Inflammatory macrophage treated with lipopolysaccharide for 1 hour (primary cell): ENCODE results near the gene SEZ6.

ENCODE experiments used
- DNase-seq, 2 donors: peaks; one replicate each; pipeline ENCODE4 v3.0.0-alpha.2; 2020 to 2022

SEZ6 gene

DNA sequence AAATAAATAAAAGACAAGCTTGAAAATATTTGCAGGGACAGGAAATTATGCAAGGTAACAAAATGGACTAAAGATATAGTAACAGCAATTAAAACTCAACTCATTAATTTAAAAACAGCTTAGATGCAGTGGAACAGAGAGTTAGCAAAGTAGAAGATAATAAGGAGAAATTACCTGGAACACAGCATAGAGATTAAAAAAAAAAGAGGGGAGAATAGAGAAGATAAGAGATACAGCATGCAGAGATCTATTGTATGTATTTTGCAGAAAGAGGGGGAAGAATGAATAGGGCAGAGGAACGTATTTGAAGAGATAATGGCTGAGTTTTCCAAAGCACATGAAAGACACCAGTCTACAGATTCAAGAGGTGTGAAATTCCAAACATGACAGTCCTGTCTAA, 28.7 kb upstream of the SEZ6 start:
- DNase-seq: no peak

DNA sequence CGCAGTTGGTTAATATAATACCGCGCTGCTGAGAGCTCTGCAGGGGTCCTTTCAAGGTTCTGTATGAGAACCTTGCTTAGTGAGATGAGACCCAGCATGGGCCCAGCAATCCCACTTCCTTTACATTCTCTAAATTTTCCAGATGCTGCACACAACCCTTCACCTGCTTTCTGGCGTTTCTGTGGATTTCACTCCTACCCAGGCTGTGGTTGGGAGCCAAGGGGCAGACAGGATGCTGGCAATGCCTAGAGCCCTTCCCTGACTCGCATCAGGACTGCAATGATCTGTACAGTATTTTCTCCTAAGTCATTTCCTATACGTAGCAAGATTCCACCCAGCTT, 27.0 kb upstream of the SEZ6 start:
- DNase-seq: no peak

DNA sequence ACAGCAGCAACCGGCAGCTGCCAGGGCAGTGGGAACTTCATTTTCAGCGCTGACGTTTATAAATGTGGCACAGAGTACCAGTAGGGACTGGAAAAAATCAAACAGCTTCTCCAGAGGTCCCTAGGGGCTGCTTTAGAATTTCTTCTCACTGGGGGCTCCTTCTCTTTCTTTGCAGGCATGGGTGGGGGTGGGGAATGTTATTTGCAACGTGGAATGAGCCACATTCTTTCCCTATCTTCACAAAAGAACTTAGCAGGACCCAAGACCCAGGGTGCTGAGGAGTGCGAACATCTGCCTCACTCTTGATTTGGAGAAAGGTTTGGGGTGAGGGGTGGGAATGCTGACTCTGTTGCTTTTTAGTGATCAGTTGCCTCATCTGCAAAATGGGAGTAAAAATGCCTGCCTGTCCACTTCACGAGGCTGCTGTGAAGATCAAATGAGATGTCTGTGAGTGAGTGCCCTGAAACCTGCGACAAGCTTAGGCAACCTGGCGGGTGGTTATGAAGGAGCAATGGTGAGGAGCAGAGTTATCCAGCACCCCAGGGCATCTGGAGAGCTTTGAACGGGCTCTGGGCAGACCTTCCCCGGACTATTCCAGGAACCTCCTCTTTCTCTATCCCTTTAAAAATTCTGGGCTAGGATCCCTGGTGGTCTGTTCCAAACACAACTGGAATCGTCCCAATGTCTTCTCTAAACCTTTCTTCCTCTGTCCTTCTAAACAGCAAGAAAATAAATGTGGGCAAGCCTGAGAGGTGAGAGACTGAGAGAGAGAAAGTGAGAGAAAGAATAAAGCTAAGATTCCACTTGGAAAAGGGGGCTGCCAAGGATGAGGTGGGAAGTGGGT, 26.4 kb upstream of the SEZ6 start:
- DNase-seq: no peak

DNA sequence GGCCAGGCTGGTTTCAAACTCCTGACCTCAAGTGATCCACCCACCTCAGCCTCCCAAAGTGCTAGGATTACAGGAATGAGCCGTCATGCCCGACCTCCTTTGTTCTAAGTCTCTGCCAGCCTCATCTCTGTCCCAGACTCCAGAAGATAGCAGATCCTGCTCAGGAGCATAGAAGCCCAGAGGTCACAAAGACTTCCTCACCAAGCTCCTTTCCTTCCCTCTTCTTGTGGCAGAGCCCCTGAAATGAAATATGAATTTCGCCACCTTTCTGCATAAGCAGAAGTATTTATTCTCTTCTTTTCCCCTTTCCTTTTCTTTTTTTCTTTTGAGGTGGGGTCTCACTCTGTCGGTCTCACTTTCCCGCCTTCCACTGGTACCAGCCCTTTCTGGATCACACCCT, 25.7 kb upstream of the SEZ6 start:
- DNase-seq: peak; percentile 19 to 33

DNA sequence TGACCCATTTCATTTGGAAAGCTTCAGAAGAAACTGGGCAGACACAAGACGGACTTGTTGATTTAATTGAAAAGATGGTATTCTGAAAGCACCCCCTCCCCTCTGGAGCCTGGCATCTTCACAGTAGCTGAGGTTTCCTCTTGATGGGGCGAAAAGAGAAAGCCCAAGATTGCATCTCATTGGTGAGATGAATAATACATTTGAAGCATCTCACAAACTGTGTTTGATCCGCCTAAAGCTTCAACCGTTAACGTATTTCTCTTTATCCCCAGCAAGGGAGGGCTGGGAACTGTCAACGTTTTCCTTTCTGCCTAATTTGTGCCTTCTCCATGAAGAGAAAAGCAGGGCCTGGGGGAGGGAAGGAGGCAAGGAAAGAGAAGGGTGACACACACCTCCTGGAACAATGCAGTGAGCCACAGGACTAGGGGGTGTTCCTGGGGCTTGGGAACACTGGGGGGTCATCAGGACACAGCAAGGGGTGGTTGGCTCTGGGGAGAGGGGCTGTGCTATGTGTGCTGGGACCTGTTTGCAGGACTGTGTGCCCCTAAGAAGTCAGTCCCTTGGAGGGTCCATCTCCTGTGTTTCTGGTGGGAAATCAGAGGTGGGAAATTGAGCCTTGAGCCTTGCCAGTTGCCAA, 18.6 kb upstream of the SEZ6 start:
- DNase-seq: no peak

DNA sequence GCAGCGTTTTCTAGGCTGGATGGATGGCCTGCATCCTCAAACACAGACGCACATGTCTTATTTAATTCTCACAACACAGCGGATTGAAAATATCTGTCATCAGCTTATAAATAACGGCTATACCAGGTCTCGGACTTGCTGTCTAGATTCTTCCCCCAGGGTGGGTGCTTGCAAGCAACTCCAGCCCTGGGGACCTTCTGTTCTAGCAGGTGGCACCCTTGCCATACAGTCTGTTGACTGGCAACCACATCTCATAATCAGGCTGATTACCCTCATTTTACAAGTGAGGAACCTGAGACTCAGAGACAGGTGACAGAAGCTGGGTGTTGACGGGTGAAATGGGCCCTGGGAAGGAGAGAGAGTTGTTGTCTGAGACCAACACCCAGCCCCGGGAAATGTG, 16.2 kb upstream of the SEZ6 start:
- no peak for DNase-seq

DNA sequence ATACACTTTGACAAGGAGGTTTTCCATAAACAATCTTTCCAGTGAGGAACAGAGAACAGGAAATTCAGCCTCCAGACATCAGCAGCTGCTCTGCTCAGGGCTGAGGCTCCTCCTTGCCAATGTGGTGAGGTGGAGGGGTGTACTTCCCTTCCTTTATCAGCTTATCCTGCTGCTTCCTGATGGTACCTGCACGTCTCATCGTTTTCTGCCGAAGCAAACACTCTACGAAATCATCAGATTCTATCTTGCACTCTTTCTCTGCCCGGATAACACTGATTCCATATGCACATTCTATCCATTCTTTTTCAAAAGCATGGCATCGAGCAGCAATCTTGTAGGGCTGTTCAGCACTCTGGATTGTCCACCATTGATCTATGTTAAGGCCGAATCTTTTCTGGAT, 15.4 kb upstream of the SEZ6 start:
- no peak for DNase-seq

DNA sequence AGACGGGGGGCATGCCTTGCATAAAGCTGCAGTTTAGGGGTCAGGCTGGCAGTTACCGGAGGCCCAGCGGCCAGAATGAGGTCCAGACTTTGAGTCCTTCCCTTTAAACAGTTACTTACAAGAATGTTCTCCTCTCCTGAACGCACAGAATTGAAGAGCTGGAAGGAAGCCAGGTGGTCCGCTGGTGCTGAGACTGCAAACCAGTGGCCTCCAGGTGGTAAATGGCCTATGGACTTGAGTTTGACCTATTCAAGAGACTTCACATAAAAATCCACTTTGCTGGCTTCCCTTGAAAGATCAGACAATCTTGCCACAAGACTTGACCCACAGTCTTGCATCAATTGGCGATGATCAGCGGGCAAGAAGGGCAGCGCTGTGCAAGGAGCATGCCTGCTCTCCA, 14.7 kb upstream of the SEZ6 start:
- DNase-seq: no peak

DNA sequence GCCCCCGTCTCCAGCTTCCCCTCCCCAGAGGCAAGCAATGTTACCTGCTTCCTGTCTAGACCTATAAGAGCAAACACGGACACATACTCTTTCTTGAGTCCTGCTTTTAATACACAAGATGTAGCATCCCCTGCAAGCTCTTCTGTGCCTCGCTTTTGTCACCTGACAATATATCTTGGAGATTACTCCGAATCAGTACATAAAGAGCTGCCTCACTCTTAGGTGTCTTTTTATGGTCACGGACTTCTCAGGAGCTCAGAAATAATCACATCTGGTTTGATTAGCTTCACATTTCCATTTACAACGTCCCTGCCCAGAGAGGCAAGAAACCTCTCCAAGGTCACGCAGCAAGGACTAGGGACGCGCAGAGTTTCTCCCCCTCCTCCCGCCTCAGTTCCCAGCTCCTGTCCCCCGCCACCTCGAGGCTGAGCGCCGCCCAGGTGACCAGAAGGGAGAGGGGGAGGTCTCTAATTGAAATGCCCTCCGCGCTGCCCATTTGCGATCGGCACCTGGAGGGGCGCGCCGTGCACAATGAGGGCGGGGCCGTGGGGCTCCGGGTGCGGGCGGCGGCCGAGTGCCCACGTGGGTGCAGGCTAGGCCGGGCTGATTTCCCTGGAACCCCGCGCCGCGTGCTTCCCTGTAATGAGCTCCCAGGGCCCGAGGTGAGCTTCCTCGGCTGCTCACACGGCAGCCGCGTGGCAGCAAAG, 13.8 kb upstream of the SEZ6 start:
- DNase-seq: no peak

DNA sequence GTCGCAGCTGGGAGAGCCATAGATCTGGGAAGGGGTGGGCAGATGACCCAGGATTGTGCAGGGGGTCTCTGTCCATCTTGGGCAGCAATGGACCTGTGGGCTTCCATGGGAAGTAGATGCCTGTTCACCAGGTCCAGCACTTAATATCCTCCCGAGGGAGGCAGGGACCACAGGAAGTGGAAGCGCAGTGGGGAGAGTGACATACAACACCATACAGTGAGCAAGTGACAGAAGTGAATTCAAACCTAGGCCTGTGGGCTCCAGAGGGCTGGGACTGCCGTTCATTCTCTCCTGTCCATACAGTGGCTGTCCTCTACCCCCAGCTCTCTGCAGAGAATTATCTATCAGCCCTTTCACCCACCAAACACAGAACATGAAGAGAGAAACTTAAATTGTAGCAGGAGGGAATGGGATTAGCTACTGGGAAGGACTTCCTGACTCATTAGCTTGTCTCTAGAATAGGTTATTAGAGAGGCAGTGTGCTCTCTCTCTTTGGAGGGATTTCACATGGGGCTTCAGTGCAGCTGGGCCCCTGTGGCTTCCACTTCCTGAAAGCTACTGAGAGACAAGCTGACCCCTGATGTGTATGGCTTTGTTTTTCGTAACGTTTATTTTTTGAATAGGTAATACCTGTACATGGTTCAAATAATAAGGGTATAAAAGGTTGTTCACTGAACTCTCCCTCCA, 13.1 kb upstream of the SEZ6 start:
- no peak for DNase-seq

DNA sequence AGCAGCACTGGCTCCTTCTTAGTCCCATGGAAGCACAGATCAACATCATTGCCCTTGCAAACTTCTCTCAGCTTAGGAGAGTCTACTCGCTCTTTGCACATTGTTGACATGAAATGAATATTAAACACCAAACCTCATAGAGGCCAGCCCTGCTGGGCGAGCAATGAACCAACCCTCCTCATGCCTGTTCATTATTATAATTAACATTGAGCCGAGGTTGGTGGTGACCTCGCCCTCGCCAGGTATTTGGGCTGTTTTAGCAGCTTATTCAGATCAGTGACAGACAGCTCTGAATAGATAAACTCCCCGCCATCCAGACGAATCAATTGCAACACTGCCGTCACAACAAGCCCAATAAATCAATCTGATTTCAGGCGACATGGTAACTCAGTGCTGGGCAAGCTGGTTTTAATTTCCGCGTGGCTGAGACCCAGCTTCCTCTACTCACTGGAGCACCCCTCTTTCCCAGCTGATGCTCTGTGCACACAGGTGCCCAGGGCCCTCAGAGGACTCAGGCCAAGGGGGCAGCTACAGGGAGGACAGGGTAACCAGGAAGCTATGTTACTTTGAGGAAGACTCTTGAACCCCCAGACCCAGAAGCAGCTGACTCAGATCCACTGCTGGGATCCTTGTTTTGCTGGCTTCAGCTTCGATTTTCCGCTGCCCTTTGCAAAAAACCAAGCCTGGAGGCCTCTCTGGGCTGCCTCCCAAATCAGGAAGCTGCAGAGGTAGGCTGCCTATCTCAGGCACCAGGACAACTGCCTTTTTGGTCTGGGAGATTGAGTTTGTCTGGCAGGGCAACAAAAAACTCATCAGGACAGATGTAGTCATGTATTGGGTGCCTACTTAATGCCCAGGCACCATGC, 10.7 kb upstream of the SEZ6 start:
- no peak for DNase-seq

DNA sequence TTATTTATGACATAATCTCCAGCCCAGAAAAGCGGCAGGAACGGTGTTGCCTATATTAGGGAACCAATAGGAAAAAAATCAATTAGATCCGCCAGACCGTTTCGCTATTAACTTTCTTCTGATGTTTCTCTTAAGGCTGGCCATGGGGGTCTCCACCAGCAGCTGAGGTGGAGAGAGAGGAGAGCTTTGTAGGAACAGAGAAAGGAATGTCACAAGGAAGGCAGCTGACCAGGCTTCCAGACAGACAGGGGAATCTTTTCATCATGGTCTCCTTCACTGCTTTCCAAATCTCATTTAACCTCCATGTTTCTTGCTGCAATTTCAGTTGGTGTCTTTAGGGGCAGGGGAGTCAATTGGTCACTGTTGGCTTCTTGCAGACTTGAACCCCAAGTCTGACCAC, 8.9 kb upstream of the SEZ6 start:
- no peak for DNase-seq

DNA sequence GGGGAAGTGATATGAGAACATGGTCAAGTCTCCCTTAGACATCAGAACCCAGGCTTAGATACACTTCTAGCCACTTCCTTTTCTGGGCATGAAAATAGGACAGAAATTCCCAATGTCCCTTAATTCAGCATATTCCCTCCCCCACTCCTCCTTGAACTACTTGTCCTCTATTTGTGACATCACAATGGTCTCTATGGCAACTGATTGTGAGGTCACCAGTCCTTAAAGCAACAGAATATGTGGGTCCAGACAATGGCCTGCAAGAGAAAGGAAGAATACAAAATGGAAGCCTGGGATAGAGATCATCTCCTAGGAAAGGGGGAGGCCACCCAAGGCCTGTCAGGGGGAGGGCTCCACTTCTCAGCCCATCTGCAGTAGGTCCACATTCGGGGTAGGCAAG, 6.7 kb upstream of the SEZ6 start:
- DNase-seq: no peak

DNA sequence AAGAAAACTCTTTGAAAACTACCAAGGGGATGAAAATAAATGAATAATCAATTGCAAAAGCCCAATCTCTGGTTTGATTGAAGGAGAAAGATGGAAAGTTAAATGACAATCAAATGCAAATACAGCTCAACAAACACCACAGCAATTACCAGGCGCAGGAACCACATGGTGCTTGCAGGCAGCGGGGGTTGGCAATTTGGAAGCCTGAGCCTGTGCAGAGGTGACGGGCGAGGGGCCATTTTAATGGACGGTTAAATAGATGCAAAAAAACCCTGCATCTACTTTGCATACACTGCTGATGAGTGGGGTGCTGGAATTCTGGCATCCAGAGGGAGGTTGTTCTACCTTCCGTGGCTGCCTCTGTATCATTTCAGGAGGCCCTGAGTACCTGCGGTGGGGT, 4.8 kb upstream of the SEZ6 start:
- no peak for DNase-seq

DNA sequence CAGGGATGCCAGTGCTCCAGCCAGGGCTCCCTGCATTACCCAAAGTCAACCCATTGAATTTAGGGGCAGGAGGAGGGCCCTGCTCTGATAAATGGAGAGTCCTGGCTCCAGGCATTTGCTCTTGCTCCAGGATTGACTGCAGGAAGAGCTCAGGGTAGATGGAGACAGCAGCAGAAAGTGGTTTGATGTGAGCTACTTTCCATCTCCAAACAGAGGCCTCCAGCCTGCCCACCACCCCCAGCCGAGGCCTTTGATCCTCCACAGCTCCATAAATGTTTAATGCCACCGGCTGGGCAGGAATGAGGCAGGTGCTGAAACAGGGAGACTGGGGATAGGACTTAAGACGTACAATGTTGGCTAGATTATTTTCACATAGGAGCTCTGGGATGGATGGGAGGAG, 4.3 kb upstream of the SEZ6 start:
- no peak for DNase-seq

DNA sequence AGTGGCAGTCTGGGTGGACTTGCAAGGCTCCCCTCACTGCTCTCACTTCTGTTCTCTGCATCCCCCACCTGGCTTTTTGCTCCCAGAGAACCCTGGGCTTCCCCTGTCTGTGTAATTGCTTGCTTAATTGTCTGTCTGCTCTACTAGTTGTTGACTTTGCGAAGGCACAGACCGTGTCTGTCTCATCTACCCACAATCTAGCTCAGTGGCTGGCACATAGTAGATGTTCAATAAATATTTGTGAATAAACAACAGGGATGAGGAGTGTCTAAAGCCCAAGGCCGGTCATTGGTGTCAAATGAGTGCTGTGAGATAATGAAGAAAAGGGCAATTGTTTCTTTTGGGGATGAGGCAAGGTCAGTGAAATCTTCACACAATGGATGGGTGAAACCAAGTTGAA, 2.8 kb upstream of the SEZ6 start:
- DNase-seq: no peak

DNA sequence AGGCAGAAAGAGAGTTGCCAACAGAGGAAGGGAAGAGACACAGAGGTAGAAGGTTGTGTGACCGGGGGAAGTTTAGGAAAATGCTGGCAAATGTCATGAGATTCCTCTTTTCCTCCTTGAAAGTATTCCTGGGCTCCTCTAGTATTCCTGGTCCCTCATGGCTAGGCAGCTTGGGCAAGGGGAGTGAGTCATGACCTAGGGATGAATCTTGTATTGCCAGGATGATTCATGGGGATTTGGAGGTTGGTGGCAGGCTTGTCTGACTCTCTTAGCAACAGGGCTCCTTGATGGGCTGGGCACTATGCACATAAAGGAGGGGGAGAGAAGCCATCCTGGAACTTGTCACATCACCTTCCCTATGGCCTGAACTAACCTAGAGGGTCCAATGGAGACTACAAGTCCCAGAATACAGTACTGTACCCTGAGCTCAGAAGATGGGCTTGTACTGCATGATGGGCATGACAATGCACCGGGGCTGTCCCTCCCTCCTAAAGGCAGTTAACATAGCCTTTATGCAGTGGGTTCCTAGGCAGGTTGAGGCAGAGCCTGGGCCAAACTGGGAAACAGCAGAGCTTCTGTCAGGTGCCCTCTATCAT, 2.1 kb upstream of the SEZ6 start:
- no peak for DNase-seq

DNA sequence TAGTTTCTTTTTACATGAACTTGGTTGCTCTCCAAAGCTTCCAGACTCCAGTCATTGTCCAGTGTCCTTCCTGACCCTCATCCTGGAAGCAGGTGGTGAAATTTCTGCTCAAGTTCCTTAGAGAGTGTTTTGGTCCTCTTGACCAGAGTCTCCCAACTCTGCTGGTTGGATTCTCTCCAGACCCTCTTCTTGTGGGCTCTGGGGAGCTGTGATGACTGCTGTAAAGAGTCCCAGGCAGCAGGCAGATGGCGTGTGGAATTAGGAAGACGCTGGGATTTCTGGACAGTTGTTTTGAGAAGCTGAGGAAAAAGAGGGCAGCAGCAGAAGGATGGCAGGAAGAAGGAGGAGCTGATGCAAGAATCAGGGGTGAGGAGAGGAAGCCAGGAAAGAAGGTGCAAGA, 1.6 kb upstream of the SEZ6 start:
- no peak for DNase-seq

DNA sequence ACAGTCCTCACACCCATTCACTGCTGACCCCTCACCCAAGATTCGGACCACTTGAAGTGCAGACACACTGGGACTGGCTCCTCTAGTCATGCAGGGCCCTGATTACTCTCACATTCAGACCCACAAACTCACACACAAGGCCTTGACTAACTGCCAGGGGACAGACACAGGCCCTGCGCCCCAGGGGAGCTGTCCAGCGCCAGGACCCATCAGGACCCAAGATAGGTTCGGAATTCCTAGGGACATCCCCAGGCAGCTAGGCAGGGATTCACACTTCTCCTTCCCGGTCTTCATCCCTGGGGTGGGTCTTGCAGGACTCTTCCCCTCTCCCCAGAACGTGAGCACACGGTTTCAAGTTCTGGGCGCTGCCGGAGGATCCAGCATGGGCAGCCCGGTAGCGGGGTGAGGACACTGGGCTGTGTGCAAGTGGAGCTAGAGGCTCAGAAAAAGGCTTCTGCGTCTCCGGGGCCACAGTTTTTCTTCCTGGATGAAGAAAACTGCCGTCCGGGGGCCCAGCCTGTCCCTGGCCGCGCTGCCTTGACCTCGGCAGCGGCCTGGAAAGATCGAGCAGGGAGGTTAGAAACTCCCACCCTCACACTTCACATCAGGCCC, 1.6 kb downstream of the SEZ6 start:
- no peak for DNase-seq

DNA sequence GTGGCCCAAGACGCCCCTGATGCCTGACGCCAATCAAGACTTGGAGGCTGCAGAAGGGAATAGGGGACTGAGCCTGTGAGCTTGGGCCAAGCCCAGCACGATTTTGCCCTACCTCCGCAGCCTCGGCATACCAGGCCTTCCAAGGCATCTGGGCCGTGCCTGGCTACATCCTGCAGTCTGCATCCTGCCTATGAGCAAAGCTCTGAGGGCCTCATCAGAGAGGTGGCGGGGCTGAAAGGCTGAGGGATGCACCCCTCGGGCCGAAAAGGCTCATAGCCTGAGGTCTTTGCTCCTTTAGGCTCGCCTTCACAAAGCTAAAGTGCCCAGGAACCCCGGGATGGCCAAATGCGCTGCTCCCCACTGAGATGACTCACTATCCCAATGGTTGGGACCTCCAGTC, 2.5 kb downstream of the SEZ6 start:
- no peak for DNase-seq

DNA sequence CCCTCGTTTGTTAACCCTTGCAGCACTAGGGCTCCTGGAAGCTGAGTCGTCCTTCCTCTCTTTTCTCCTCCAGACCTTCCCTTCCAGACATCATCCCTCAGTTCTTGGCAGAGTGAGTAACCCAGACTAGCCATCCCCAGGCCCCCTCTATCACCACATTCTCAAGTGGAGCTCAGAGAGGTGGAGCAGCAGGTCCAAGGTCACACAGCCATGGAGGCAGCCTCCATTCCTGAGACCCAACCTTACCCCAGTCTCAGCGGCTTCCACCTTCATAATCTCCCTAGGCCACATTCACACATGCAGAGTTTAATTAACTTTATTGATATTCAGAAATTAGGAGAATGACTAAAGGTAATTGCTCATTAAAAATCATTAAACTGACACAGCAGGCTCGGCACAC, 3.0 kb downstream of the SEZ6 start:
- no peak for DNase-seq

DNA sequence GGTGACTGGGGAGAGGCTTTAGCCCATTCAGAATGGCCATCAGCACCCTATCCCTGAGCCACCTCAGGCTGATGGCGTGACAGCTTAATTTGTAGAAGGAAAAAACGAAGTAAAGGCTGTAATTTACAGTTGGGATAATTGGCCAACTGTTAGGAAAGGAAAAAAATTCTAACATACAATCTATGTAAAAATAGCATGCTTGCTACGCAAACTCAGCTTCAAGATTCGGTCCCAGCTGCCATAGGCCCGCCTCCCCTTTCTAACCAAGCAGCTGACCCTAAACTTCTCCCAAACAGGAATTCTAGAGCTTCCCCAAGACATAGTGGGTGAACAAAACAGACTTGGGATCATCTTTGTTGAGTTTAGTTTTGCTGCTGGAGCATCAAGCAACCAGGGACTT, 4.9 kb downstream of the SEZ6 start:
- no peak for DNase-seq
